A549 (cell line): ENCODE results near the gene COL17A1.

Experiments
- CBX8 ChIP-seq: fragments of 200-600 bp; sonication (generic); IDR thresholded peaks from 2 replicates; pipeline ENCODE4 v1.6.1; 2016
- CTCF ChIP-seq: fragments of >200 bp; sonication (Bioruptor Twin); formaldehyde crosslinking; IDR thresholded peaks from 3 replicates; pipeline ENCODE4 v1.5.1; 2016
- FOSL2 ChIP-seq, 2 experiments: fragments of 450-650 bp in 1 of 2; fragments of >200 bp in 1 of 2; sonication (Bioruptor Twin) in 1 of 2; formaldehyde crosslinking; IDR thresholded peaks; 2 replicates each; pipeline versions ENCODE4 v1.5.0 to v1.6.1; 2016 to 2020; ENCODE audit warnings: mild to moderate bottlenecking in 1 of 2, moderate library complexity in 1 of 2
- MAFK ChIP-seq: fragments of 450-650 bp; IDR thresholded peaks from 2 replicates; pipeline ENCODE4 v1.6.1; 2014; ENCODE audit not compliant: partially characterized antibody
- NPAS2 ChIP-seq: fragments of 250-450 bp; sonication (Bioruptor Pico); IDR thresholded peaks from 2 replicates; pipeline ENCODE4 v1.8.0; 2022; ENCODE audit warnings: mild to moderate bottlenecking, moderate library complexity, borderline replicate concordance
- PBX3 ChIP-seq: IDR thresholded peaks from 2 replicates; pipeline ENCODE4 v1.6.1; 2012
- RAD21 ChIP-seq, 2 experiments: fragments of >200 bp in 1 of 2; sonication (Bioruptor Twin) in 1 of 2; formaldehyde crosslinking in 1 of 2; IDR thresholded peaks in 1 of 2; conservative IDR thresholded peaks in 1 of 2; 2 replicates in 1 of 2; 3 replicates in 1 of 2; pipeline ENCODE4 v1.6.1; 2012 to 2018; ENCODE audit warnings: inconsistent platforms in 1 of 2
- USF2 ChIP-seq: fragments of 450-650 bp; IDR thresholded peaks from 2 replicates; pipeline ENCODE4 v1.6.1; 2014; ENCODE audit warnings: antibody characterized with exemption

GRCh38 chr10:104038958-104039752, 46.5 kb downstream of the COL17A1 start:
- TF ChIP-seq NPAS2 (CRISPR knock-in tag) (no peak), CBX8 (no peak), RAD21 (conservative IDR thresholded peaks at IDR 0.05 in 1 of 2, IDR thresholded peaks at IDR 0.05 in 1 of 2) (no peak), USF2 (no peak), MAFK (no peak), PBX3 (no peak), CTCF (no peak), FOSL2 (IDR thresholded peaks at IDR 0.05) (no peak), FOSL2 (CRISPR knock-in tag; IDR thresholded peaks at IDR 0.05) (no peak)
